Gastrocnemius medialis (tissue), 4 donors: ENCODE results near the gene NAA25.

Experiments used
- CTCF ChIP-seq, 5 experiments: fragments of 450-650 bp in 3 of 5; fragments of 200-600 bp in 2 of 5; sonication (generic) in 2 of 5; IDR thresholded peaks in 4 of 5; conservative IDR thresholded peaks in 1 of 5; 1 replicate in 4 of 5; 2 replicates in 1 of 5; pipeline ENCODE4 v1.5.1; 2016 to 2019; ENCODE audit warnings: antibody characterized with exemption in 5 of 5, mild to moderate bottlenecking in 3 of 5, moderate library complexity in 3 of 5
- POLR2A ChIP-seq, 2 donors: fragments of 450-650 bp; IDR thresholded peaks; one replicate each; pipeline ENCODE4 v1.6.1; 2017; ENCODE audit warnings: antibody characterized with exemption in 2 of 2, mild to moderate bottlenecking in 2 of 2, moderate library complexity in 2 of 2

GRCh38 chr12:112151766-112152541 lies 43.4 kb upstream of the NAA25 start:
- TF ChIP-seq CTCF (IDR thresholded peaks at IDR 0.05 in 4 of 5, conservative IDR thresholded peaks at IDR 0.05 in 1 of 5) (no peak), POLR2A (IDR thresholded peaks at IDR 0.05) (no peak)
